Head of caudate nucleus (tissue), 42 donors: Measurements from ENCODE around the gene SP1.
"Not testable (repeated sequence)": the region's sequence is repeated elsewhere in the genome, so short reads cannot be mapped to it uniquely, and the experiment has no call there.

Experiments used
- DNase-seq, 42 donors: peaks; one replicate each; pipeline versions ENCODE4 v3.0.0 to v3.0.0-alpha.2; 2020 to 2021; ENCODE audit warnings: mixed read lengths in 7 of 42
- intact Hi-C: fragments of 100-400 bp; cut with DNase I; formaldehyde crosslinking; loops from one replicate; pipeline ENCODE4 v1.15.0; 2022

SP1 gene

GRCh38 chr12:53352331-53353256 is 27.4 kb upstream of the SP1 start:
- peak; percentile 45 to 95 (median 86) for DNase-seq
- intact Hi-C loops, result loop anchor here (5.0 to 10.0 kb wide), 2 partner anchors 65 to 152 kb away; partner anchors contain the start of genes NPFF and TARBP2

GRCh38 chr12:53353257-53353655 is 26.7 kb upstream of the SP1 start:
- intact Hi-C loops, result loop anchor here (5.0 to 10.0 kb wide), 2 partner anchors 64 to 152 kb away; partner anchors contain the start of genes NPFF and TARBP2
- DNase-seq, result no peak

- intact Hi-C loops, result loop anchor here (10.0 kb wide), 1 partner anchor 150 kb away; the partner anchor contains the start of genes NPFF and TARBP2
- no peak for DNase-seq
Observed at GRCh38 chr12:53355121-53355520, 24.9 kb upstream of the SP1 start.

GRCh38 chr12:53358836-53359419 is 21.0 kb upstream of the SP1 start:
- intact Hi-C loops, result loop anchor here (10.0 kb wide), 1 partner anchor 146 kb away; the partner anchor contains the start of genes NPFF and TARBP2
- no peak for DNase-seq

DNA sequence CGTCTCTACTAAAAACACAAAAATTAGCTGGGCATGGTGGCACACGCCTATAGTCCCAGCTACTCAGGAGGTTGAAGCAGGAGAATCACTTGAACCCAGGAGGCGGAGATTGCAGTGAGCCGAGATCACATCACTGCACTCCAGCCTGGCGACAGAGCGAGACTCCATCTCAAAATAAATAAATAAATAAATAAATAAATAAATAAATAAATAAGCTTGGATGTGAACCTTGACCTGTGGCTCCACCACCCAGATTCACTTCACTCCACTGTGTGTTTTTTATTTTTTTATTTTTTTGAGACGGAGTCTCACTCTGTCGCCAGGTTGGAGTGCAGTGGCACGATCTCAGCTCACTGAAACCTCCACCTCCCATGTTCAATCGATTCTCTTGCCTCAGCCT is 18.3 kb upstream of the SP1 start:
- DNase-seq, intact Hi-C loops: not testable (repeated sequence)

- DNase-seq, result no peak
- intact Hi-C loops, result no loop called here
Observed at GRCh38 chr12:53365245-53365904, 14.6 kb upstream of the SP1 start.

DNA sequence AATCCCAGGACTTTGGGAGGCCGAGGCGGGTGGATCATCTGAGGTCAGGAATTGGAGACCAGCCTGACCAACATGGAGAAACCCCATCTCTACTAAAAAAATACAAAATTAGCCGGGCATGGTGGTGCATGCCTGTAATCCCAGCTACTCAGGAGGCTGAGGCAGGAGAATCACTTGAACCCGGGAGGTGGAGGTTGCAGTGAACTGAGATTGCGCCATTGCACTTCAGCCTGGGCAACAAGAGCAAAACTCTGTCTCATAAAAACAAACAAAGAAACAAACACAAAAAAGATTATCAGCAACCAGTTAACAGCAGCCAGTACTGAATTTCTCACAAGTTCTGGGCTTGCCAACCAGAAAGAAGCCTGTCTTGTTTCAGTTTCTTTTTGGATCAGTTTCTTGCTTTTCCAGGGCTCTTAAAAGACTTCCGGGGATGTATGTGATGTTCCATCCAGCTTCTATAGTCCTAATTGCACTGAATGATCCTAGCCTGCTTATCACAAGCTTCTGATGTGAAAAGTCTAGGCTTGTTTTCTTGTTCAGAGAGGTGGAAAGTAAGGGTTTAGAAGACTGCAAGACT is 6.3 kb upstream of the SP1 start:
- DNase-seq, intact Hi-C loops: not testable (repeated sequence)

- DNase-seq, result peak in 1 of 42 donors; percentile 27
- intact Hi-C loops, result not testable (repeated sequence)
Observed at GRCh38 chr12:53374277-53374676, 5.7 kb upstream of the SP1 start.

DNA sequence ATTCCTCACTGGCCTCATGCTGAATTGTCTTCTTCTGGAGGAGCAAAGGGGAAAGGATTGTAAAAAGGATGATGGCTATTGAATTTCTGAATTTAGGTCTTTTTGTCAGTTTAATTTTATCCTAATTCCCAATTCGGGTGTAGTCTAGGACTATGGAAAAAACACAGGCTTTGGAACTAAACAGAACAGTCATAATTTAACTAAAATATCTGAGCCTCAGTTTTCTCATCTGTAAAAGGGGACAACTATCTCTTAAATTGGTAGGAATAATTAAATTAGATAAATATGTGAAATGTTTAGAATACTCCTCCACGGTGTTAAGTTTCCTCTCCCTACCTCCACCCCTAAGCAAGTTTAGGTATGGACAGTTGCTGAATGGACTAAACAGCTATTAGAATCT is 3.2 kb upstream of the SP1 start:
- DNase-seq, result no peak
- intact Hi-C loops, result no loop called here

DNA sequence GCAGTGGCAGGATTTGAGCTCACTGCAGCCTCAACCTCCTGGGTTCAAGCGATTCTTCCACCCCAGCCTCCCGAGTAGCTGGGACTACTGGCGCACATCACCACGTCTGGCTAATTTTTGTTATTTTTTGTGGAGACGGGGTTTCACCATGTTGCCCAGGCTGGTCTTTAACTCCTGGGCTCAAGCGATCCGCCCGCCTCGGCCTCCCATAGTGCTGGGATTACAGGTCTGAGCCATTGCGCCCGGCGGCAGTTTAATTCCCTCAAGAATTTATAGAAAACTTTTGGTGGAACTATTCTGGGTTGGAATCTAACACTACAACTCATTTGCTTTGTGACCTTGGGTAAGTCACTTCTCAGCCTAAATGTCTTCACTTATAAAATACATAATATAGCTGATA is 1.8 kb upstream of the SP1 start:
- intact Hi-C loops, result no loop called here

GRCh38 chr12:53378724-53379388 is 1.1 kb upstream of the SP1 start:
- intact Hi-C loops, result no loop called here
- no peak for DNase-seq

More for the DNA sequence above, 1.8 kb upstream of the SP1 start:
- DNase-seq, result peak in 1 of 42 donors; percentile 33

DNA sequence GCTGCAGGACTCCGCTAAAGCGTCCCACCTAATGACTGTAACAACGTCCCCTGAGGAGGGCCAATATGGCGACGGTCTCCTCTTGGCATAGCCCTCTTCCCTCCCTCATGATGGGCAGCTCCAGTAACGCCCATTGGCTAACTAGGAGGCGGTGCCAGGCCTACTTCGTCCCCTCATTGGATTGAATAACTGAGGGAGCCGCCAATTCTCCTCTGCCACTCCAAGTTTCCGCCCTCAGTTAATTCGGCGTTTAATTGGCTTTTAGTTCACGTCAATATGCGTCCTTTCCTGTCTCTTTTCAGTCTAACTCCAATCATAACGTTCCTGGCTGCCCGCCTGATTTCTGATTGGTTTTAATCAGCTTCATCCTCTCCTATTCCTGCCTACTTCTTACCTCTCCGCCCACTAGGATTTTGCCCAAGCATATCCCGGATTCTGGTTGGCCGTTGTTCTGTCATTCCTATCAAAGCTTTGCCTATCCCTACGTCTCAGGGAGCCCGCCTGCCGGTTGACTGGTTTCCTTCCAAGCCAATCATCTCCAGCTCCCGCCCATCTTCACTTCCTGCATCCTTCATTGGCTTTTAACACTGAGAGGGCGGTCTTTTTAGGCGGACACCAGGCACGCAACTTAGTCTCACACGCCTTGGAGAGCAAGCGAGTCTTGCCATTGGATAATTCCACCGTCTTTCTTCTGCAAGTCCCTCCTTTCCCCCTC is 430 bp upstream of the SP1 start:
- DNase-seq, result peak; percentile 92 to 100 (median 100)
- intact Hi-C loops, result no loop called here

DNA sequence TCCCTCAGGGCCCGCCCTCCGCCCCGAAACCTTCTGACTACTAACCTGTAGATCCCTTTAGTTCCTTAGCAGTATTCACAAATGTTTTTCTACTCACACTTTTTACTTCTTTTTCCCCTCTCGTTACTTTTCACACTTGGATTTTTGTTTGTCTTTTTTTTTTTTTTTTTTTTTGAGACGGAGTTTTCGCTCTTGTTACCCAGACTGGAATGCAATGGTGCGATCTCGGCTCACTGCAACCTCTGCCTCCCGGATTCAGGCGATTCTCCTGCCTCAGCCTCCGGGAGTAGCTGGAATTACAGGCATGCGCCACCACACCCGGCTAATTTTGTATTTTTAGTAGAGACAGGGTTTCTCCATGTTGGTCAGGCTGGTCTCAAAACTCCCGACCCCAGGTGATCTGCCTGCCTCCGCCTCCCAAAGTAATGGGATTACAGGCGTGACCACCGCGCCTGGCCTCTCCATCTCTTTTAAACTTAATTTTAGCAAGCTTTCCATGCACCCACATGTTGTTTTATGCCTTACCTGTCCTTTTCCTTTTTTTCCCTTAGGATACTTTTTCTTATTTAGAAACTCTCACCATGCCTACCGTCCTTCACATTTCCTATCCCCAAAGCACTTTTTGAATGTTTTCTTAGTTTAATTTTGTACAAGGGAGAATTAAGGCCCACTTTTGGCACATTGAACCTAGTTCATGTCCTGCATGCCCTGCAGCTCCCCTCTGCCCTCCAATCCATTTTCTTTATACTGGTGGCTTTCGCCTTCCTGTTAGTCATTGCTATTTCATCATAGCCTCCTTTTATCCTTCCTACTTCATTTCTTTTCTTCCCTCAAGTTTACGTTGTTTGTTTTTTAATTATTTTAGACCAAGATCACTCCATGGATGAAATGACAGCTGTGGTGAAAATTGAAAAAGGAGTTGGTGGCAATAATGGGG is 1.1 kb downstream of the SP1 start:
- DNase-seq, result peak in 13 of 42 donors; percentile 16 to 49 (median 24)
- intact Hi-C loops, result no loop called here

DNA sequence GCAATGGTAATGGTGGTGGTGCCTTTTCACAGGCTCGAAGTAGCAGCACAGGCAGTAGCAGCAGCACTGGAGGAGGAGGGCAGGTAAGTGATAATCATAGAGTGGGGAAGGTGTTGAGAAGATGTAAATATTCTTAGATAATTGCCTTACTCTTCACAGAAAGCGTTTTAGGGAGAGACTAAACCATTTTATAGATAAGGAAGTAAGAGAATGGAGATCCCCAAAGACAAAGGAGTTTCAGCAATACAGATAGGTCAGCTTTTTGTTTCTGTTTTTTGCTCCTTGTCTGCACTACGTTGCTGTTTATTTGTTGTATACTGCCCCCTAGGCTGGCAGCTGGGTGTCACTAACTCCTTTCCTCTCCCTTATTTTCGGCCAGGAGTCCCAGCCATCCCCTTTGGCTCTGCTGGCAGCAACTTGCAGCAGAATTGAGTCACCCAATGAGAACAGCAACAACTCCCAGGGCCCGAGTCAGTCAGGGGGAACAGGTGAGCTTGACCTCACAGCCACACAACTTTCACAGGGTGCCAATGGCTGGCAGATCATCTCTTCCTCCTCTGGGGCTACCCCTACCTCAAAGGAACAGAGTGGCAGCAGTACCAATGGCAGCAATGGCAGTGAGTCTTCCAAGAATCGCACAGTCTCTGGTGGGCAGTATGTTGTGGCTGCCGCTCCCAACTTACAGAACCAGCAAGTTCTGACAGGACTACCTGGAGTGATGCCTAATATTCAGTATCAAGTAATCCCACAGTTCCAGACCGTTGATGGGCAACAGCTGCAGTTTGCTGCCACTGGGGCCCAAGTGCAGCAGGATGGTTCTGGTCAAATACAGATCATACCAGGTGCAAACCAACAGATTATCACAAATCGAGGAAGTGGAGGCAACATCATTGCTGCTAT is 2.0 kb downstream of the SP1 start:
- peak in 25 of 42 donors; percentile 11 to 70 (median 39) for DNase-seq
- intact Hi-C loops, result no loop called here

DNA sequence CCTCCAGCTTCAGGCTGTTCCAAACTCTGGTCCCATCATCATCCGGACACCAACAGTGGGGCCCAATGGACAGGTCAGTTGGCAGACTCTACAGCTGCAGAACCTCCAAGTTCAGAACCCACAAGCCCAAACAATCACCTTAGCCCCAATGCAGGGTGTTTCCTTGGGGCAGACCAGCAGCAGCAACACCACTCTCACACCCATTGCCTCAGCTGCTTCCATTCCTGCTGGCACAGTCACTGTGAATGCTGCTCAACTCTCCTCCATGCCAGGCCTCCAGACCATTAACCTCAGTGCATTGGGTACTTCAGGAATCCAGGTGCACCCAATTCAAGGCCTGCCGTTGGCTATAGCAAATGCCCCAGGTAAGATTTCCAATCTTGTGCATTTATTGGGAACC is 3.3 kb downstream of the SP1 start:
- intact Hi-C loops, result no loop called here
- DNase-seq, result no peak

DNA sequence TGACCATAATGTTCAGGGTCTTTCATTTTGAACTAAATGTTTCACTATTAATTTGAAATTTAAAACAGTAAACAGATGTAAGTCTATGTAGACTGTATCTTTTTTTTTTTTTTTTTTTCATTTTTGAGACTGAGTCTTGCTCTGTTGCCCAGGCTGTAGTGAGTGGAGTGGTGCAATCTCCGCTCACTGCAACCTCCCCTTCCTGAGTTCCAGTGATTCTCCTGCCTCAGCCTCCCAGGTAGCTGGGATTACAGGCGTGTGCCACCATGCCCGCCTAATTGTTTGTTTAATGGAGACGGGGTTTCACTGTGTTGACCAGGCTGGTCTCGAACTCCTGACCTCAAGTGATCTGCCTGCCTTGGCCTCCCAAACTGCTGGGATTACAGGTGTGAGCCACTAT is 6.4 kb downstream of the SP1 start:
- intact Hi-C loops, DNase-seq: not testable (repeated sequence)
